ENCODE results near the gene TAF9.

- TF ChIP-seq CTCF (IDR thresholded peaks at IDR 0.05): no peak
- no peak for TF ChIP-seq ATF3 (CRISPR knock-in tag; conservative IDR thresholded peaks at IDR 0.05)
- TF ChIP-seq PRDM15 (CRISPR knock-in tag; IDR thresholded peaks at IDR 0.05): no peak
- no peak for TF ChIP-seq OVOL2 (CRISPR knock-in tag; IDR thresholded peaks at IDR 0.05; ENCODE audit: borderline replicate concordance)
- no peak for TF ChIP-seq E2F1 (CRISPR knock-in tag; IDR thresholded peaks at IDR 0.05)
- no peak for TF ChIP-seq MLX (CRISPR knock-in tag; IDR thresholded peaks at IDR 0.05)
These were observed 43.0 kb downstream of the TAF9 start for GRCh38 chr5:69326365-69326764.

All from WTC11 (cell line).